BE2C (cell line): Measurements from ENCODE around the gene NCS1.

Experiments
- DNase-seq: peaks from one replicate; pipeline ENCODE4 v3.0.0-alpha.2; 2020
- H3K27me3 ChIP-seq: fragments of 250-450 bp; sonication (Bioruptor Pico); 2 replicates; pipeline ENCODE4 v1.5.1; 2020; ENCODE audit warnings: mild to moderate bottlenecking
- H3K36me3 ChIP-seq: fragments of 250-450 bp; sonication (Bioruptor Pico); 2 replicates; pipeline ENCODE4 v1.5.1; 2020; ENCODE audit warnings: mild to moderate bottlenecking
- H3K4me1 ChIP-seq: fragments of 250-450 bp; sonication (Bioruptor Pico); 2 replicates; pipeline ENCODE4 v1.5.1; 2020
- H3K4me3 ChIP-seq: 2 replicates; pipeline ENCODE4 v1.5.1; 2011; ENCODE audit warnings: low read depth, low read length
- H3K9me3 ChIP-seq: fragments of 250-450 bp; sonication (Bioruptor Pico); 2 replicates; pipeline ENCODE4 v1.5.1; 2020
- TF ChIP-seq, protein P1 (sequence below): IDR thresholded peaks from 2 replicates; pipeline ENCODE4 v1.5.1; 2012; ENCODE audit warnings: mild to moderate bottlenecking, low read depth, low read length

The NCS1 gene

DNA sequence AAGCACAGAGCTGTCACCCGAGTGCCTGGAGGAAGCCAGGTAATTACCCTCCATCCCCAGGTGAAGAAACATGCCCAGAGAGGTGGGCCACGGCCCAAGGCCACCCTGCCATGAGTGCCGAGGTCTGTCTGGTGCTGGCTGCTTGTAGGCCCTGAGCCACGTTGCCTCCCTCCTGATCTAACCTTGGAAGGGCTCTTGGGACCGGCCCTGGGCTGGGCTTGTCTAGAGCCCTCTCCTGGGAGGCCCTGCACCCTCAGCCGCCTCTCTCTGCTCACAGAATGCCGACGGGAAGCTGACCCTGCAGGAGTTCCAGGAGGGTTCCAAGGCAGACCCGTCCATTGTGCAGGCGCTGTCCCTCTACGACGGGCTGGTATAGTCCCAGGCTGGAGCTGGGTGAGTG is 53.9 kb downstream of the NCS1 start:
- DNase-seq = no peak
- TF ChIP-seq, protein P1, sequence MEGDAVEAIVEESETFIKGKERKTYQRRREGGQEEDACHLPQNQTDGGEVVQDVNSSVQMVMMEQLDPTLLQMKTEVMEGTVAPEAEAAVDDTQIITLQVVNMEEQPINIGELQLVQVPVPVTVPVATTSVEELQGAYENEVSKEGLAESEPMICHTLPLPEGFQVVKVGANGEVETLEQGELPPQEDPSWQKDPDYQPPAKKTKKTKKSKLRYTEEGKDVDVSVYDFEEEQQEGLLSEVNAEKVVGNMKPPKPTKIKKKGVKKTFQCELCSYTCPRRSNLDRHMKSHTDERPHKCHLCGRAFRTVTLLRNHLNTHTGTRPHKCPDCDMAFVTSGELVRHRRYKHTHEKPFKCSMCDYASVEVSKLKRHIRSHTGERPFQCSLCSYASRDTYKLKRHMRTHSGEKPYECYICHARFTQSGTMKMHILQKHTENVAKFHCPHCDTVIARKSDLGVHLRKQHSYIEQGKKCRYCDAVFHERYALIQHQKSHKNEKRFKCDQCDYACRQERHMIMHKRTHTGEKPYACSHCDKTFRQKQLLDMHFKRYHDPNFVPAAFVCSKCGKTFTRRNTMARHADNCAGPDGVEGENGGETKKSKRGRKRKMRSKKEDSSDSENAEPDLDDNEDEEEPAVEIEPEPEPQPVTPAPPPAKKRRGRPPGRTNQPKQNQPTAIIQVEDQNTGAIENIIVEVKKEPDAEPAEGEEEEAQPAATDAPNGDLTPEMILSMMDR = no peak
- Histone ChIP-seq H3K4me3 (no peak overlapping the region), H3K27me3 (no peaks in the 10 kb centered on the region), H3K36me3 (peaks cover 68% of the 10 kb centered on the region), H3K4me1 (no peaks in the 10 kb centered on the region), H3K9me3 (peaks cover 5% of the 10 kb centered on the region)

DNA sequence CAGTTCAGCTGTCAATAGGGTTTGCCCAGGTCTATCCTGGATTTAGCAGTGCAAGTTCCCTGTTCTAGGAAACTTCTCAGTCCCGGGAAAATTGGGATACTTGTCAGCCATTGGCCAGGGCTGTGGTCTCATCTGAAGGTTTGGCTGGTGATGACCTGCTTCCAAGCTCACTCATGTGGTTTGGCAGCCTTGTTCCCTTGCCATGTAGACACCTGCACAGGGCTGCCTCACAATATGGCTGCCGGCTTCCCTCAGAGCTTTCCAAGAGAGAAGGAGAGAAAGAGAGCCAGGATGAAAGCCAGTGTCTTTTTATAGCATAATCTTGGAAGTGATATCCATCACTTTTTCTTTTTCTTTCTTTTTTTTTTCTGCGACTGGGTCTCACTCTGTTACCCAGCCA is 55.6 kb downstream of the NCS1 start:
- H3K4me3 ChIP-seq = no peak overlapping the region
- peaks cover 5% of the 10 kb centered on the region for H3K9me3 ChIP-seq
- no peak for DNase-seq
- H3K27me3 ChIP-seq = no peaks in the 10 kb centered on the region
- H3K36me3 ChIP-seq = peaks cover 74% of the 10 kb centered on the region
- TF ChIP-seq, protein P1 = no peak
- H3K4me1 ChIP-seq = no peaks in the 10 kb centered on the region

DNA sequence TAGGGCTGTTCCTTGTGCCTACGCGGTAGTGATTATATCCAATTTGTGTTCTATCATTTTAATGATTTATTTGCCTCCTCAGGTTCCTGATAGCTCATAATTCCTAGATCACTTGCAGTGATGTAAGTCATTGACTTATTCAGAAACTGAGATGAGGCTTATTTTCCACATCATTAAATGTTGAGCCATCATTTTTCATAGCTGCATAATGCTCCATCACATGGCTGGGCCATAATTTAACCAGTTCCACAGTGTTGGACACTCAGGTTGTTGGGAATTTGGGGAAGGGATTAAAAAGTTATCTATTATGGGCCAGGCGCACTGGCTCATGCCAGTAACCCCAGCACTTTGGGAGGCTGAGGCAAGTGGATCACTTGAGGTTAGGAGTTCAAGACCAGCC is 57.6 kb downstream of the NCS1 start:
- H3K36me3 ChIP-seq = peaks cover 82% of the 10 kb centered on the region
- H3K4me1 ChIP-seq = no peaks in the 10 kb centered on the region
- H3K4me3 ChIP-seq = no peak overlapping the region
- H3K9me3 ChIP-seq = peaks cover 5% of the 10 kb centered on the region
- H3K27me3 ChIP-seq = no peaks in the 10 kb centered on the region
- DNase-seq = no peak
- TF ChIP-seq, protein P1 = no peak

DNA sequence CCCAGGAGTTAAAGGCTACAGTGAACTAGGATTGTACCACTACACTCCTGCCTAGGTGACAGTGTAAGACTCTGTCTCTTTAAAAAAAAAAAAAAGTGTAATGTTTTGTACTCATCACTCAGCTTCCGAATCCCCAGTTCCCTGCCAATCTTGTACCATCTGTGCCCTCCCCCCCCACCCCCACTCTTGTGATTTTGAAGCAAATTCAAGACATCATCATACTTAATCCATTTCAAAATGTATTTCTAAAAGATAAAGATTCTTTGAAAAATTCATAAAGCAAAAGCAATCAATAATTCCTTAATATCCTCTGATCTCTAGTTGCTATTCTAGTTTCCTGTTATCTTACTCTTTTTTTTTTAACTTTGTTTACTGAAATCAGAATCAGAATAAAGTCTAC is 58.4 kb downstream of the NCS1 start:
- H3K4me3 ChIP-seq = no peak overlapping the region
- H3K4me1 ChIP-seq = no peaks in the 10 kb centered on the region
- no peaks in the 10 kb centered on the region for H3K27me3 ChIP-seq
- no peak for DNase-seq
- H3K9me3 ChIP-seq = peaks cover 5% of the 10 kb centered on the region
- TF ChIP-seq, protein P1 = no peak
- H3K36me3 ChIP-seq = peaks cover 79% of the 10 kb centered on the region

DNA sequence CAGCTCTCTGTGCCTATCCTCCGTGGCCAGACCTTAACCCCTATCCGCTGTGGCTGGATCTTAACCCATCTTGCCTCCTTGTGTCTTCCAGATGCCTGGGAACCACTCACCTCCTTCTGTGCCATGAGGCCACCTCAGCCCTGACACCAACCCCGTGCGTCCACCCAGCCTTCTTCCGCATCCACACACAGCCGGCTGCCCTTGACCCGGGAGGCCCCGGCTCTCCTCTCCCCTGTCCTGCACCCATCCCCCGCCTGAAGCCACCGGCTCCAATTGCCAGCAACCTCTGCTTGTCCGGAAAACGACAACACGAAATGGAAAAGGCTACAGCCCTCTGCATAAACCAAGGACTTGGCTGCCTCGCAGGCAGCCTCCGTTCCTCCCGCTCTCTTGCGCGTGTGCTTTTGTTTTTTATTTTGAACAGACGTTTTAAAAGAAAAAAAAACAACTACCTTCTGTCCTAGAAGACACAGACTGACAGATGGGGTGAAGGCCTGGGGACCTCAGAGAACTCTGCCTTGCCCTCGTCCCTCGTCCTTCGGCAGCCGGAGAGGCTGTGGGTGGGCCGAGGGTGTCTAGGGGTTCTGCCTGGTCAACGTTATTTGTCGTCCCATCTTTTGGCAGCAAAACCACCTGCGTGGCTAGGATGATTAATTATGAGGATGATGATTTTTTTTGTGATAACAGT is 60.8 kb downstream of the NCS1 start:
- Histone ChIP-seq H3K4me1 (peaks cover 6% of the 10 kb centered on the region), H3K27me3 (no peaks in the 10 kb centered on the region), H3K9me3 (no peaks in the 10 kb centered on the region; the same call in 1 of the 2 replicates), H3K36me3 (peaks cover 67% of the 10 kb centered on the region), H3K4me3 (no peak overlapping the region)
- no peak for DNase-seq
- TF ChIP-seq, protein P1 = no peak

DNA sequence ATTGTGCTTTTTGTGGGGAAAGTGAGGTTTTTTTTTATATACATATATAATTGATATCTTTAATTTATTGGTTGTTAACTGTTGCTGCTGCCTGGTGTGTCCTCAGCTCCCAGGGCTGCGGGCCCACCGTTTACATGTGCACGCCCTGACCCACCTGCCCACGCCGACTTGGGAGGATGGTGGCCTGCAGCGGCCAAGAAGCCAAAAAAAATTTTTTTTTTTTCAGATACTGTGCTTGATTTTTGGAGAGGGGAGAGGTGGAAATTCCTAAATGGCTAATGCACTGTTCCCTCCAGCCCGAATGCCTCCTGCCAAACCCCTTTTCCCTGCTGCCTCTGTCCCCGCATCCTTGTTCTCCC is 61.4 kb downstream of the NCS1 start:
- TF ChIP-seq, protein P1 = no peak
- no peaks in the 10 kb centered on the region for H3K27me3 ChIP-seq
- H3K36me3 ChIP-seq = peaks cover 65% of the 10 kb centered on the region
- DNase-seq = no peak
- peaks cover 6% of the 10 kb centered on the region for H3K4me1 ChIP-seq
- no peaks in the 10 kb centered on the region; the same call in 1 of the 2 replicates for H3K9me3 ChIP-seq
- no peak overlapping the region for H3K4me3 ChIP-seq
